ENCODE results near the gene FGD3. TPM values are rescaled to one million over a fixed set of nuclear protein-coding genes. Genes with fewer than 3 reads are reported as not detected.

The FGD3 gene
- total RNA-seq, 2 donors from 2014 or later = 142 to 160 TPM

DNA sequence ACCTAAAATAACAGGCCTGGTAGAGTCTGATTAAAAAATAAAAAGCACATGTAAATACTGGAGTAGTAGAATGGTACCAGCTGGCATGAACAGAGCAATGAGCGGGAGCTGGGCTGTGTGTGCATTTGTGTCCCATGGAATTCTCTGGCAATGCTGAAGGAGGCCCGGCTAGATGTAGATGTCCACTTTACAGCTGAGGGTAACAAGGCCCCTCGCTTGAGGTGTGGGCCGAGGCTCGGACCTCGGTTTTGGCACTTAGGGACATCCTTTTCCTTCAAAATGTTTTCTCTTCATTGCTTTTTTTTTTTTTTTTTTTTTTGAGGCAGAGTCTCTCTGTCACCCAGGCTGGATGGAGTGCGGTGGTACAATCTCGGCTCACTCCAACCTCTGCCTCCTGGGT is 1.5 kb upstream of the FGD3 start:
- Mint-ChIP-seq H3K4me3 (peak overlapping the region; percentile 69), H3K36me3 (ENCODE audit: low read depth) (peaks cover 2% of the 10 kb centered on the region), H3K4me1 (peaks cover 32% of the 10 kb centered on the region), H3K27me3 (no peaks in the 10 kb centered on the region), H3K27ac (peak overlapping the region; percentile 94)
- H3K9me3 ChIP-seq (ENCODE audit: control insufficient read depth, low read length, poor library complexity, severe bottlenecking) = no peaks in the 10 kb centered on the region
- no peak for DNase-seq
- no peak for ATAC-seq

DNA sequence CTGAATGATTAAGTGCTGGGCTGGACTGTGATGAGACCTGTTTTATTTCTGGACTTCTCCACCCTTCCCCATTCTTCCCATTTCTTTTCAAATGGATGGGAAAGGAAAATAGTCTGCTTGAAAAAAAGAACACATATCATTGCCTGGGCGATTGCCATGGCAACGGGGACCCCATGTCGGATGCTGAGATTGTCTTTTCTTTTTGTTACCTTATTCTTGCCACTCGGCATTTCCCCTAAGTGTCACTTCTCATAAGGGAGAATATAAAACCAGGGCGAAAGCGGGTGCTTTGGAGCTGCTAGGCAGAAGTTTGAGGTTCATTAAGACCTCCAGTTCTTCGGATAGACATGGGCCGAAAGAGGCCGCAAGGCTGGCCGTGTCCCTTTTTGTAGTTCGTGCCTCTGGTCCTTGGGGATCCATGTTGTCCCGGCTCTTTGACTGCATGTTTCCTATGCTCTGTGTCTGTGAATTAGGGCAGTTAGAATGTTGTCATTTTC is 763 bp downstream of the FGD3 start:
- Mint-ChIP-seq H3K27me3 (no peaks in the 10 kb centered on the region), H3K36me3 (ENCODE audit: low read depth) (peaks cover 2% of the 10 kb centered on the region), H3K4me3 (peak overlapping the region; percentile 67), H3K27ac (peak overlapping the region; percentile 94), H3K4me1 (peaks cover 46% of the 10 kb centered on the region)
- ATAC-seq (no peak), DNase-seq (no peak)
- no peaks in the 10 kb centered on the region for H3K9me3 ChIP-seq (ENCODE audit: control insufficient read depth, low read length, poor library complexity, severe bottlenecking)

DNA sequence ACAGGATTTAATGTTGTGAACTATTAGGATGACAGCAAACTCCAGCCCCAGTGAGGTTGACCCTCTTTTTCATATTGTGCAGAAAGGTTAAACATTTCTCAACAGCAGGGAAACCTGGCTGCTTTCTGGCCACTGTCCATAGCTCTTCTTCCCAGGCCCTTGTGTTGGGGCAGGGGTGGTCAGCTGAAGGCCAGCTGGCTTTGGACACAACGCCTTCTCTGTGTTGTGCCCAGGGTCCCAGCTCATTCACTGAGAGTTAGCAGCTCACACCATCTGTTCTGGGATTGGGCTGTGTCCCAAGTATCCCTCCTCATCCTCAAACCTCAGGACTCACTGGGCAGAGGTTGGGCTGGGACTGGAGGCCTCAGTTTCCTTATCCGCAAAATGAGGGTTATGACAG is 1.3 kb downstream of the FGD3 start:
- Mint-ChIP-seq H3K27ac (peak overlapping the region; percentile 94), H3K27me3 (no peaks in the 10 kb centered on the region)
- no peak for DNase-seq

DNA sequence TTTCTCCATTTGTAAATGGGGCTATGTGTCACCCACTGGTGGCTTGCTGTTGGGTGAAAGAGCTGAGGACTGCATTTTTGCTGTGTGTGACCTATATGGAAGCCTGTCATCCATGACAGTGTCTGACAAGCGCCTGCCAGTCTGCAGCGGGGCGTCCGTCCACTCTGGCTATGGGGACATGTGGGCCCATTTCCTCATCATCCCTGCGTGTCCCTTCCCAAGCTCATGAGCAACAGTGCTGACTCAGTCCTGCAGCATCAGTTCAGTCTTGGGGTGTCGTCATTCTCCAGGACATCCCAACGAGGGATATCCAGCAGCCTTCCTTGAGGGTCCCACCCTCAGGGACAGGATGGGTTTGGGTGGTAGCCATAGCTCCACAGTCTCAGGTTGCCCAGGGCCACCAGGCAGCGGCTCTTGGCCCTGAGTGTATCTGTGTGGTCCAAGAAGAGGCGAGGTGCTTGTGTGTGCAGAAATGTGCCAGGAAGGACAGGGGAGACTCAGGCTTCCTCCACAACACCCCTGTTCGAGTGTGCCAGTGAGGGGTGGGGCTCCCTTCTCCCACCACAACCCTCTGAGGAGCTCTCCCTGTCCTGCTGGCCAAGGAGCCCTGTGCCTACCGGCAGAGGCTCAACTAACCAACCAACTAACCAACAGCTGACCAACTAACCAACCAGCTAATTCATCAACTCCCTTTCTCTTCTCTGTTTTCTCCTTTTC is 2.1 kb downstream of the FGD3 start:
- peak overlapping the region; percentile 94 for H3K27ac Mint-ChIP-seq
- H3K4me1 Mint-ChIP-seq = peaks cover 51% of the 10 kb centered on the region
- peak overlapping the region; percentile 67 for H3K4me3 Mint-ChIP-seq
- DNase-seq (no peak), ATAC-seq (no peak)
- peaks cover 2% of the 10 kb centered on the region for H3K36me3 Mint-ChIP-seq (ENCODE audit: low read depth)
- no peaks in the 10 kb centered on the region for H3K9me3 ChIP-seq (ENCODE audit: control insufficient read depth, low read length, poor library complexity, severe bottlenecking)
- H3K27me3 Mint-ChIP-seq = no peaks in the 10 kb centered on the region

More for the DNA sequence above, 1.3 kb downstream of the FGD3 start:
- H3K9me3 ChIP-seq (ENCODE audit: control insufficient read depth, low read length, poor library complexity, severe bottlenecking) = no peaks in the 10 kb centered on the region
- Mint-ChIP-seq H3K36me3 (ENCODE audit: low read depth) (peaks cover 2% of the 10 kb centered on the region), H3K4me3 (peak overlapping the region; percentile 67), H3K4me1 (peaks cover 46% of the 10 kb centered on the region)
- no peak for ATAC-seq

DNA sequence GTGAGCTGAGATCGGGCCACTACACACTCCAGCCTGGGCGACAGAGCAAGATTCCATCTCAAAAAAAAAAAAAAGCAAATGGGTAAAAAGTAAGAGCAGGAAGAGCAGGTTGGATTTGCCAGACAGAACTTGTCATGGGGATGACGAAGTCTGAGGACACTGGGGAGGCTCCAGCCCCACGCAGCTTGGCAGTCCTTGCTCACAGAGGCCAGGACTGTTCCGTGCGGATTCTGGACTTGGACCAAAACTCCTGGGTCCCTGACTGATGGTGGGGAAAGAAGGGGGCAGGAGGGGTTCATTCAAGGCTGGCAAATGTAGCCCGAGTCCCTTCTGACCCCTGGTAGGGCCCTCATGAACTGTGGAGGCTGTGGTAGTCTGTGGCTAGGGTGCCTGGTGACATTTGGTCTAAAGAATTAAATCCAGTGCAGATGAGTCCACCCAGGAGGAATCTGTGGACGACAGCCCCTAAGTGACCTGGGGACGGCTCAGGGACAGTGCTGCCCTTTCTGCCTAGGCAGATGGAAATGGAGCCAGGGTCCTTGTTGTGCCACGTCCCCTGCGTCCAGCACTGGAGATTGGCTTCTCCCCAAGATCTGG is 3.1 kb downstream of the FGD3 start:
- DNase-seq = no peak

DNA sequence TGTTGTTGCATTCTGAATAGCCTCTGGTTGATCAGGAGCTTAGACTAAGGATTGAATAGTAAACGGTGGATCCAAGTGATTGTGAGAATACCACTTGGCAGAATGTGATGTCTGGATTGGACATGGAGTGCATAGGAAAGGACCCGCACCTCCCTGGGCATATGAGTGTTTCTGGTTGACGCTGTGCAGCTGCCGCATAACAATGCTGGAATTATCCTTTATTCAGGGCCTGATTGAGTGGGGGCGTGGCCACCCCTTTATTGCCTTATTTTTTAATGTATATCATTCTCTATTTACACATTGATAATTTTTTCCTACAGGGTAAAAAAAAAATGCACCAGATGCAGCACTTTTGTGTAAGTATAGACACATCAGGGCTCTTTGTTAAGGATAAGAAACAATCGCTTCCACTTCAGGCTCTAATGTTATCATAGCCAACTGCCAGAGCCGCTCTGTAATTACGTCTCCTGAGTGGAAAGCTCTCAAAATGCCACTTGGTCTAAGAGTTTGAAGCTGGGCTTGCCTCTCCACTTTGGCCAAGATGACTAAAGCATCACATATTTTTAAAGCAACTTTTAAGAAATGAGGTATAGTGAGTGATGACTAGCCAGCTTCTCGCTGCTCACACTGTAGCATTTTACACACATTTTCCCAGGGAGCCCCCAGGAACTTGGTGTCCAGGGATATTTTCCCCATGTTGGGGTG is 5.7 kb downstream of the FGD3 start:
- H3K4me3 Mint-ChIP-seq = peak overlapping the region; percentile 88
- DNase-seq (no peak), ATAC-seq (no peak)
- H3K36me3 Mint-ChIP-seq (ENCODE audit: low read depth) = no peaks in the 10 kb centered on the region
- no peaks in the 10 kb centered on the region for H3K9me3 ChIP-seq (ENCODE audit: control insufficient read depth, low read length, poor library complexity, severe bottlenecking)
- peak overlapping the region; percentile 94 for H3K27ac Mint-ChIP-seq
- H3K27me3 Mint-ChIP-seq = no peaks in the 10 kb centered on the region
- peaks cover 64% of the 10 kb centered on the region for H3K4me1 Mint-ChIP-seq

More for the DNA sequence above, 3.1 kb downstream of the FGD3 start:
- H3K27me3 Mint-ChIP-seq = no peaks in the 10 kb centered on the region
- H3K27ac Mint-ChIP-seq = peak overlapping the region; percentile 94
- H3K36me3 Mint-ChIP-seq (ENCODE audit: low read depth) = peaks cover 2% of the 10 kb centered on the region
- ATAC-seq = no peak
- H3K4me3 Mint-ChIP-seq = peak overlapping the region; percentile 69
- no peaks in the 10 kb centered on the region for H3K9me3 ChIP-seq (ENCODE audit: control insufficient read depth, low read length, poor library complexity, severe bottlenecking)
- peaks cover 57% of the 10 kb centered on the region for H3K4me1 Mint-ChIP-seq

DNA sequence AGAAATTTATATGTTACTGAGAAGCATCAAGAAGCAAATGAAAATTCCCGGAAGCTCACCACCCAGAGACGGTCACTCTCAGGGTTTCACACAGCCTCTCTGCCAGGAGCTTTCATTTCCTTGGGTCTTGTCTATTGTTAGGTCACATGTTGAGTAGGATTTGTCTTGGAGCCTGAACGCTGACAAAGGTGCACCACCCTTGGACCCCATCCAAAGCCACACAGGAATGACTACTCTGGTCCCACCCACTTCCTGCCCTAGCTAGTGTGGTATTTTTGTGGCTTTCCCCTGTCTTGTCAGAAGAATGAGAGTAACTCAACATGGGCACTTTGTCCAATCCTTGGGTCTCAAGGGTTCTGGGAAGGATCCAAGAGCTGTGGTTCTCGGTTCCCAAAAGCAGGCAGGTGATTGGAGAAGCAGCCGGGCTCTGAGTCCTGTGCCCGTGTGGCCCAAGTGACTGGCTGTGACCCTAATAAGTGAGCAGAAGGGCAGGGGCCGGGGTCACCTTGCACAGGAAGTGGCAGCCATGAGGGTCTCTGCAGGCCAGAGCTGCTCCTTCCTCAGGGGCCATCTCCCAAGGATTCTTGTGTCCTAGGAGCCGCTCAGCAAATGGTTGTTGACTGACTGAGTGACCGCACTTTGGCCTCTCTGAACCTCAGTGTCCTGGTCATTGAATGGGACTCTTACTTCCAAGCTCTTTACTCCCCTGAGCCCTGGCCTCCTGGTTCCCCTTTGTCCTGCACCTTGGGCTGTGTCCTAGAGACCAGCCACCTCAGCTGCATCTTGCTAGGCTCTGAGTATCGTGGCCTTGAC is 6.9 kb downstream of the FGD3 start:
- no peaks in the 10 kb centered on the region for H3K9me3 ChIP-seq (ENCODE audit: control insufficient read depth, low read length, poor library complexity, severe bottlenecking)
- ATAC-seq (peak; percentile 94), DNase-seq (peak; percentile 51 to 76 (median 65))
- H3K4me3 Mint-ChIP-seq = peak overlapping the region; percentile 88
- H3K36me3 Mint-ChIP-seq (ENCODE audit: low read depth) = no peaks in the 10 kb centered on the region
- H3K27me3 Mint-ChIP-seq = no peaks in the 10 kb centered on the region
- H3K27ac Mint-ChIP-seq = peak overlapping the region; percentile 94
- H3K4me1 Mint-ChIP-seq = peaks cover 55% of the 10 kb centered on the region

DNA sequence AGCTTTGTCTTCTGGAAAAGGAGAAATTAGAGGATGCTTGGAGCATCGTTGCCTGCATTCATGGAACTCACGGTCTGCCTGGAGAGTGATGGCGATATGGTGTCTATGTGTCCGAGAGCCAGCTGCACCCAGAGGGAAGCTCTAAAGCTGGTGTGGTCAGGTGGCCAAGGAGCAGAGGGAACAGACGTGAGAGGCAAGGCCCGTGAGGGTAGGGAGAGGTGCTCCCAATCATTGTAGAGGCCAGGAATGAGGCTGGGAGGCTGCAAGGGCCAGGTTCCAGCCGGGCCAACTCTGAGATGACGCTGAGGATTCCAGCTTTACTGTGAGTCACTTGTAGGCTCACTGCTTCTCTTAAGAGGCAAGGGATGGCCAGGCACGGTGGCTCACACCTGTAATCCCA is 7.6 kb downstream of the FGD3 start:
- ATAC-seq = no peak
- H3K9me3 ChIP-seq (ENCODE audit: control insufficient read depth, low read length, poor library complexity, severe bottlenecking) = no peaks in the 10 kb centered on the region
- H3K27me3 Mint-ChIP-seq = no peaks in the 10 kb centered on the region
- DNase-seq = no peak
- H3K4me1 Mint-ChIP-seq = peaks cover 53% of the 10 kb centered on the region
- H3K27ac Mint-ChIP-seq = peak overlapping the region; percentile 94
- peak overlapping the region; percentile 88 for H3K4me3 Mint-ChIP-seq
- H3K36me3 Mint-ChIP-seq (ENCODE audit: low read depth) = peaks cover 2% of the 10 kb centered on the region

DNA sequence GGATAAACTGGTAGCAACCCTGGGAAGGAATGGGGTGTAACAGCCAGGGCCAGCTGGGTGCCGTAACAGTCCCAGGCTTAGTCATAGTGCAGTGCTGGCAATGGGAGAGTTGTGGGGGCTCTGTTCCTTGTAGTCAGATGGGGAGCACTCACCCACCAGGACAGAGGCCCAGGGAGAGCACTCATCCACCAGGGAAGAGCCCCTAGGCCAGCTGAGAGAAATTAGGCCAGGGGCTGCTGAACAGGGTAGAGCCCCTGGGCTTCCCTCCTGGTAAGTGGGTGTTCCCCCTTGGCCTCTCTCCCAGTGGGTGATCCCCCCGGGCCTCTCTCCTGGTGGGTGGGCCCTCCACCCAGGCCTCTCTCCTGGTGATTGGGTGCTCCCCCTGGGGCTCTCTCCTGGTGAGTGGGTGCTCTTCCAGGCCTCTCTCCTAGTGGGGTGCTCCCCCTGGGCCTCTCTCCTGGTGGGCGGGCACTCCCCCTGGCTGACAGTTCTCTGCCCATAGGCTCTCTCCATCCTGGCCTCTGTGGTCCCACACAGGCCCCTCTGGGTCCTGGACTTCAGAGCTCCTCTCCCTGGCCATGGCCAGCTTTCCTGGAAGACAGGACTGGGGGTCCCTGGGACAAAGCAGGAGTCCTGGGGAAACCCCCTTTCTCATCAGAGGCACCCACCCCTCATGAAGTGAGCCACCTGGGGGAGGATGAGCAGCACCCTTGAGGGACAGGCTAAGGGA is 13.4 kb downstream of the FGD3 start:
- ATAC-seq (no peak), DNase-seq (no peak)
- no peaks in the 10 kb centered on the region for H3K27me3 Mint-ChIP-seq
- H3K27ac Mint-ChIP-seq = peak overlapping the region; percentile 100
- H3K9me3 ChIP-seq (ENCODE audit: control insufficient read depth, low read length, poor library complexity, severe bottlenecking) = no peaks in the 10 kb centered on the region
- peaks cover 17% of the 10 kb centered on the region for H3K36me3 Mint-ChIP-seq (ENCODE audit: low read depth)
- peak overlapping the region; percentile 68 for H3K4me3 Mint-ChIP-seq
- H3K4me1 Mint-ChIP-seq = peaks cover 53% of the 10 kb centered on the region

DNA sequence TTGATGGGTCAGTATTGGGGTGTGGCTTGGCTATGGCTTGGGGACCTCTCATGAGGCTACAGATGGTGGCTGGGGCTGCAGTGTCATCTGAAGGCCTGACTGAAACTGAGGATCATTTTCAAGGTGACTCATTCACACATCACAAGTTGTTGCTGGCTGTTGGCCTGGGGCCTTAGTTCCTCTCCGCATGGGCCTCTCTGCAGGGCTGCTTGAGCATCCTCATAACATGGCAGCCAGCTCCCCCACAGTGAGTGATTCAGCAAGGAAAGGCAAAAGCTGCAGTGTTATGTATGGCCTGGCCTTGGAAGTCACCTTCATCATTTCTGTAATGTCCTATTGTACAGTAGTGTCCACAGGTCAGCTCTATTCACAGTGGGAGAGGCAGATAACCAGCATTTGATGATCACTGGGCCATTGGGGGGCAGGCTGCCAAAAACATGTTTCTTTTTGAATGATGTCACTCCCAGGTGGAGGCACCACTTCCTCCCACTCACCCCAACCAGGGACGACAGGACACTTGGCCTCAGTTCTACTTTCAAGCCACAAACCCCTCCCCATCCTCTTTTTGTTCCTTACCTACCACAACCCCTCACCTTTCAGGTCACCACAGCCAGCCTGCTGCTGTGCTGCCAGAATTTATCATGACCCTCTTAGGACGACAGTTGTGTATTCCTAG is 14.4 kb downstream of the FGD3 start:
- H3K27ac Mint-ChIP-seq = peak overlapping the region; percentile 100
- ATAC-seq = no peak
- H3K9me3 ChIP-seq (ENCODE audit: control insufficient read depth, low read length, poor library complexity, severe bottlenecking) = no peaks in the 10 kb centered on the region
- H3K4me3 Mint-ChIP-seq = peak overlapping the region; percentile 98
- peaks cover 18% of the 10 kb centered on the region for H3K36me3 Mint-ChIP-seq (ENCODE audit: low read depth)
- no peak for DNase-seq
- no peaks in the 10 kb centered on the region for H3K27me3 Mint-ChIP-seq
- H3K4me1 Mint-ChIP-seq = peaks cover 51% of the 10 kb centered on the region

DNA sequence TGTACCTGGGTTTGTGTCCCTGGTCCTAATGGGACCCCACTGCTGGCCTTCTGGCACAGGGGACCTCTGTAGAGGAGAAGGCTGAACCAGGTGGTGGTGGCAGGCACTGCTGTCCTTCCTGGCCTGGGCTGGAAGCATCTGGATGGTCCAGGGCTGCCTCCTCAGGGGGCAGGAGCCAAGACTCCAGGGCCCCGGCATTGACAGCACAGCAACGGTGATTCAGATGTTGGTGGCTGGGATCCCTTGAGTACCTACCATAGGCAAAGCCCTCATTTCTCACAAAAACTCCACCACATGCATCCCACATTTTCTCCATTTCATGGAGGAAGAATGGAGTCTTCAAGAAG is 15.0 kb downstream of the FGD3 start:
- peak overlapping the region; percentile 98 for H3K4me3 Mint-ChIP-seq
- H3K36me3 Mint-ChIP-seq (ENCODE audit: low read depth) = peaks cover 18% of the 10 kb centered on the region
- H3K4me1 Mint-ChIP-seq = peaks cover 51% of the 10 kb centered on the region
- peak overlapping the region; percentile 100 for H3K27ac Mint-ChIP-seq
- DNase-seq = no peak
- ATAC-seq = no peak
- H3K27me3 Mint-ChIP-seq = no peaks in the 10 kb centered on the region
- H3K9me3 ChIP-seq (ENCODE audit: control insufficient read depth, low read length, poor library complexity, severe bottlenecking) = no peaks in the 10 kb centered on the region

DNA sequence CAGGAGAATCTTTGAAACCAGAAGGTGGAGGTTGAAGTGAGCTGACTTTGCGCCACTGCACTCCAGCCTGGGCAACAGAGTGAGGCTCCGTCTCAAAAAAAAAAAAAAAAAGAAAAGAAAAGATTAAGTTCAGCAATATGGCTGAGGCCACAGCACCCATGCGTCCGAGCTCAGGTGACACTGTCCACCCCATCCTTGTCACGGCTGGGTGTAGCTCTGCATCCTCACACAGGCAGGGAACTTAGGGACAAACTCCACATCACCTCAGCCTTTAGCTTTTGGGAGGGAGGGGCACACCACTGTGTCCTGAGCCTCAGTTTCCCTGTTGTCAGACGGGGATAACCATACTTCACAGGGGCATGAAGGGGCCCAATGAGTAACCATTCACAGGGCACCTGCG is 15.5 kb downstream of the FGD3 start:
- H3K4me1 Mint-ChIP-seq = peaks cover 55% of the 10 kb centered on the region
- peak overlapping the region; percentile 98 for H3K4me3 Mint-ChIP-seq

More for the DNA sequence above, 15.5 kb downstream of the FGD3 start:
- DNase-seq = no peak
- H3K9me3 ChIP-seq (ENCODE audit: control insufficient read depth, low read length, poor library complexity, severe bottlenecking) = no peaks in the 10 kb centered on the region
- H3K27me3 Mint-ChIP-seq = no peaks in the 10 kb centered on the region
- no peak for ATAC-seq
- peak overlapping the region; percentile 100 for H3K27ac Mint-ChIP-seq
- H3K36me3 Mint-ChIP-seq (ENCODE audit: low read depth) = peaks cover 18% of the 10 kb centered on the region
